Measurements from ENCODE around the gene CSMD2.

- TF ChIP-seq TAF1 (IDR thresholded peaks at IDR 0.05; ENCODE audit: borderline replicate concordance, low read depth, low read length), result no peak
- no peak for TF ChIP-seq POLR2AphosphoS5 (IDR thresholded peaks at IDR 0.05; ENCODE audit: low read depth, low read length)
- TF ChIP-seq POLR2A (IDR thresholded peaks at IDR 0.05; ENCODE audit: low read depth, low read length), result no peak
These were observed 34.7 kb downstream of the CSMD2 start for GRCh38 chr1:34130306-34130705.

All from GM12892 (cell line).